ENCODE results near the gene TMEM248.
"Not testable (repeated sequence)": the region's sequence is repeated elsewhere in the genome, so short reads cannot be mapped to it uniquely, and the experiment has no call there.

TMEM248 gene, protein sequence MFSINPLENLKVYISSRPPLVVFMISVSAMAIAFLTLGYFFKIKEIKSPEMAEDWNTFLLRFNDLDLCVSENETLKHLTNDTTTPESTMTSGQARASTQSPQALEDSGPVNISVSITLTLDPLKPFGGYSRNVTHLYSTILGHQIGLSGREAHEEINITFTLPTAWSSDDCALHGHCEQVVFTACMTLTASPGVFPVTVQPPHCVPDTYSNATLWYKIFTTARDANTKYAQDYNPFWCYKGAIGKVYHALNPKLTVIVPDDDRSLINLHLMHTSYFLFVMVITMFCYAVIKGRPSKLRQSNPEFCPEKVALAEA

DNA sequence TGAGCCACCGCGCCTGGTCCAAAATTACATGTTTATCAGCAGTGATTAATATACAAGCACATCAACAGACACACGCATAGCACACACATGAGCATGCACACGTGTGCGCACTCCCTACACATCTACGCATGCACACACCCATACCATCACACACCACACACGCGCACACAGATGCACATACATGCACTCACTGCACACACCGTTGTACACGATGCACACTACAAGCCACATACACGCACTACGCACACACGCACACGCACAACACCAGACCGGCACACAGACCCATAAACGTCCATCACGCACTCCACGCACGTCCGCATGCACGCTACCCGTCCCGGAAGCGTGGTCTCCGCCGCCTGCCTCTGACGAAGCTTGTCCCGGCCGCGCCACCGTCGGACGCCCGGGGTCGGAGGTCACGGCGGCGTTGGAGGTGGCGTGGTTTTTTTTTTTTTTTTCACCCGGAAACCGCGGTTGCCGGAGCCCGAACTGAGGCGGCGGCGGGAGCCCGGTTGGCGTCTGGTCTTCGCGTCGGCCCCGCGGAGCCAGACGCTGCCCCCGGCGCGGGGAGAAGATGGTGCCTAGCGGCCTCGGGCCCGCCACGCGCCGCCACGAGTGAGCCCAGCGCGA, at the start of gene TMEM248:
TMEM248 (plus strand) TSS at position 457 of the 627 bp plus-strand sequence. CDS start 20,641 bp downstream, outside the sequence.
- peak; percentile 87 to 89 for DNase-seq

DNA sequence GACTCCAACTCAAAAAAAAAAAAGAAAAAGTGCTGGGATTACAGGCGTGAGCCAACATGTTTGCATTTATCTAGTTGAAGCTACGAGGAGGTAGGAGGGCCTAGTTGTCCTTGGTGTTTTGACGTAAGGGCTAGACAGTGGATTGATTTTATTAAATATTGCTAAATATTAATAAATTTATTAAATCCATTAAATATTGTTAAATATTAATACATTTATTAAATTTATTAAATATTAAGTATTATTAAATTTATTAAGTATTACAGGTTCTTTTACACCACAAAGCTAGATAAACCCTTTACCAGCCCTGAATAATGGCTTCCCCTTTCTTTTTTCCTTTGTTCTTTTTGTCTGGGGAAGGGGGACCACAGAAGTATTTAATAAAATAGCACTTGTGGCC, 47.5 kb upstream of the TMEM248 start:
- no peak for DNase-seq

DNA sequence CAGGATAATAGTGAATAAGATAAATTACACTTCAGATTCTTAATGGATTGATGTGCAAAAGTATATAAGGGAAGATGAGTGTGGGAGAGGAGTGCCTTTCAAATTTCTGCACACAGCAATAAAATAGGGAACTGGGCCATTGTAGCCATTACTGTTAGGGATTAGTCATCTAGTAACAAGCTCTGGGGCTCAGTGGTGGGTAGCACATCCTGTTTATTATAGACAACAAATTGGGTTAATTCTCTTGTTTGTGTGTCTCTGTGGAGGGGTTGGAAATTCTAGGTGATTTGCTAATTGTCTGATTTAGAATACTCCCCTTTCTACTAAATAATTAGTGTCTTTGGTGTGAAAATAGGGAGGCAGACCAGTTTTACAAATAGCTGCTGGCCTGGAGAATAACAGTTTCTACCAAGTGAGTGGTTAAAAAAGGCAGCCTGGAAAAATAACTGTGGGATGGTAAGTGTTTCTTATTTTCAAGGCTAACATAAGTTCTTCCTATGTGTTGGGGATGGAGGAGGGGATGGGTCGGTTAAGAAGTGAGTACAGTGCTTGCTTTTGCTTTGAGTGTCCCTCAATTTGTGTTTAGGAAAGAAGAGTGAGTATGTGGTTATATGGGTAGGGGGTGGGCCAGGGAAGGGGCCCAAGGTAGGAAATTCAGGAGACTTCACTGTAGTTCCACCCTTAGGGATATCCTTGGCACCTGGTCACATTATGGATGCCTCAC, 43.3 kb upstream of the TMEM248 start:
- DNase-seq = no peak

DNA sequence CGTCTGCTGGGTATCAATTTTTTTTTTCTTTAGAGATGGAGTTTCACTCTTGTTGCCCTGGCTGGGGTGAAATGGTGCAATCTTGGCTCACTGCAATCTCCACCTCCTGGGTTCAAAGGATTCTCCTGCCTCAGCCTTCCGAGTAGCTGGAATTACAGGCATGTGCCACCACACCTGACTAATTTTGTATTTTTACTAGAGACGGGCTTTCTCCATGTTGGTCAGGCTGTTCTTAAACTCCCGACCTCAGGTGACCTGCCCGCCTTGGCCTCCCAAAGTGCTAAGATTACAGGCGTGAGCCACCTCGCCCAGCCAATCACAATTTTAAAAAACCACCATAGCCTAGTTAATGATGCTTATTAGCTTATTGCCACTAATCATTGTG, 42.7 kb upstream of the TMEM248 start:
- not testable (repeated sequence) for DNase-seq

DNA sequence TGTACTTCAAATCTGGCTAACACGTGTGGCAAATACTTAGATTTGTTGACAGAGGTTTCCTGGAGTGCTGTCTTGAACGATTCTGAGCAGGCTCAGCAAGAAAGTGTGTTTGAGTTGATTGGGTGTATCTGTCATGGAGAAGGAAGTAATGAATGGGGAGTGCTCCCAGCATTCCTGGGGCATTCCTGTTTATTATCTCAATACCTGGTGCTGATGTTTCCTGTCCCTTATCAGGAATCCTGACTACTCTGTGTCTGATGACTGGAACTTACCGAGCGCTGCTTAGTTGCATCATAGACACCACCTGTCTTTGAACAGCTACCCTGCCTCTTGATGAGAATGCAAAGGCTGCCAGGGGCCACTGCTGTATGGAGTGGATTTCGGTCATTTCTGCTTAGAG, 41.0 kb upstream of the TMEM248 start:
- DNase-seq = no peak

DNA sequence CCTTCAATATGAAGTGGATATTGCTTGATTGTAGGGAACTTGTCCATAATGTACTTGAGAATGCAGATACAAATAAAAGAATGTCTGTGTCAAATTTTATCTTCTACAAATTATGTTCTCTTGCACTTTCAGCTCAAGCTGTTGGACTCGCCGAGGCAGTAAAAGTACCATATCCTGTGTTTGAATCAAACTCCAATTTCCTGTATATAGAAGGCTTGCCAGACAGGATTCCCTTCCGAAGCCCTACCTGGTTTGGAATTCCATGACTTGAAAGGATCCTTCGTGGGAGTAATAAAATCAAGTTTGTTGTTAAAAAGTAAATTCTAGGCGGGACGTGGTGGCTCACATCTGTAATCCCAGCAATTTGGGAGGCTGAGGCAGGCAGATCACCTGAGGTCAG, 40.4 kb upstream of the TMEM248 start:
- DNase-seq = not testable (repeated sequence)

DNA sequence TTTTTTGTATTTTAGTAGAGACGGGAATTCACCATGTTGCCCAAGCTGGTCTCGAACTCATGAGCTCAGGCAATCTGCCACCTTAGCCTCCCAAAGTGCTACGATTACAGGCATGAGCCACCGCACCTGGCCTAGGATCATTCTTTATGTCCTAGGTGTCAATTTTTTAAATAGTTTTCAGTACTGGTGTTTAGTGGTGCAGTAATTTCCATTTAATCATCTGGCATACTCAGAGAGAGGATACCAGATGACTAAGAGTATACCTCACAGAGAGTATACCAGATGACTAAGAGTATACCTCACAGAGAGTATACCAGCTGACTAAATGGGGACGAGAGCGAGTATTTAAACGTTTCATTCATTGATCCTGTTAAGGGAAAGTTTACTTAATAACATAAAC, 37.3 kb upstream of the TMEM248 start:
- no peak for DNase-seq

DNA sequence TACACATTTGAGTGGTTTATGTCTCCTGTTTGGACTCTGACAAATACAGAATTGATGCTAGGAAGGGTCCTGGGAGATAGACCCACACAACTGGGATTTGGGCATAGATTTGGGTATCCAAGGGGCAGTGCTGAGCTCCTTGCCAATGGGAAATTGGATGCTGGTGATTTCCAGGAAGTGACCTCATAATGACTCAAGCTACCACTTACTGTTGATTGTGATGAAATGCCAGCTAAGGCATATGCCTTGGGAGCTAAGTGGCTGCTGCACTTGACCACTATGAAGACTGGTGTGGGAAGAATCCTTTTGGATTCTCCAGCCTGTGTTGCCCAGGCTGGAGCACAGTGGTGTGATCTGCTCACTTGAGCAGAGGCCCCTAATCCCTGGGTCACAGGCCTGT, 36.5 kb upstream of the TMEM248 start:
- not testable (repeated sequence) for DNase-seq

DNA sequence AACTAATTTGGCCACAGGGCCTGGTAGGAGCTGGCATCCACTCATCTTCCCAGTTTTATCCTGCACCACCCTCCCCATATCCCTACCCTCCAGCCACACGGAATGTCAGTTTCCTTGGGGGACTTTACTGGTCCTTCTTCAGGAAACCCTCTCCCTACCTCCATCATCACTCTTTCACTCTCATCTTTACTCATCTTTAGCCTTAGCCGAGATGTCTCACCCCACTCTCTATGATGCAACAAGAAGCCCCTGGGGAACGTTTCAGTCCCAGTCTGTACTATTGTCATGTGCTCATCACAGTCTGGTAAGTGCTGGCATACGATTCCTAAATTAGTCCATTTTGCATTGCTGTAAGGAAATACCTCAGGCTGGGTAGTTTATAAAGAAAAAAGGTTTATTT, 34.9 kb upstream of the TMEM248 start:
- DNase-seq = no peak

DNA sequence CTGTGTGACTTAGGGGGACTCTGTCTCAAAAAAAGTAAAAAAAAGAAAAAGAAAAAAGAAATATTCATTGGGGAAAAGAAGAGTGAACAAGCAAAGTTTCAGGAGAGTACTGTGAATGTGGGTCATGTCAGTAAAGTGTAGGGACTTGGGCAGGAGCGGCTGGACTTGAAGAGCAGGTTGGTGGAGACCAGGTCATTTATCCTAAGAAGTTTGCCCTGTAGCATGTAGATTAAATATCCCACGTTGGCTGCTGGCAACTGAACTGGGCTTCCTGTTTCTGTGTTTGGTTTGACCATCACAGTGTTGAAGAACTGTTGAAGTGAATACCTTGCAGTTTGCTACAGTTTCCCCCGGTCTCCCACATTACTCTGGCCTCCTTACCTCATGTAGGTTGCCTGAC, 32.8 kb upstream of the TMEM248 start:
- not testable (repeated sequence) for DNase-seq

DNA sequence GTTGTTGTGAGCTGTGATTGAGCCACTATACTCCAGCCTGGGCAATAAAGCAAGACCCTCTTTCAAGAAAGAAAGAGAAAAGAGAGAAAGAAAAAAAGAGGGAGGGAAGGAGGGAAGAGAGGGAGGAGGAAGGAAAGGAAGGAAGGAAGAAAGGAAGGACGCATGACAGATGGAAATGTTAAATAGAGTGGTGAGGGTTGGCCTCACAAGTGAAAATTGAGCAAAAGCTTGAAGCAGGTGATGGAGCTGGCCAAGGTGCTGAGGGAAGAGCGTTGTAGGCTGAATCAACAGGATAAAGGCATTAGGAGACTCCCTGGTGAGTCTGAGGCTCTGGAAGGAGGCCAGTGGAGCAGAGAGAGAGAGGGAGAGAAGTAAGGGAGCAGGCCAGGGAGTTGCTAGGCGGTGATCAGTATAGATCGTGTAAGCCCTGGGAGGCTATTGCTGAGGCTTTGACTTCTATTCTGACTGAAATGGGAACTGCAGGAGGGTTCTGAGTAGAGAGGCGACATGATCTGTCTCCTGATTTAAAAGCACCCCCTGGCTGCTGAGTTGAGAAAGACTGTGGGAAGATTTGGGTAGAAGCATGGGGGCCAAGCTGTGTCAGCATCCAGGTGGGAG, 26.5 kb upstream of the TMEM248 start:
- no peak for DNase-seq

DNA sequence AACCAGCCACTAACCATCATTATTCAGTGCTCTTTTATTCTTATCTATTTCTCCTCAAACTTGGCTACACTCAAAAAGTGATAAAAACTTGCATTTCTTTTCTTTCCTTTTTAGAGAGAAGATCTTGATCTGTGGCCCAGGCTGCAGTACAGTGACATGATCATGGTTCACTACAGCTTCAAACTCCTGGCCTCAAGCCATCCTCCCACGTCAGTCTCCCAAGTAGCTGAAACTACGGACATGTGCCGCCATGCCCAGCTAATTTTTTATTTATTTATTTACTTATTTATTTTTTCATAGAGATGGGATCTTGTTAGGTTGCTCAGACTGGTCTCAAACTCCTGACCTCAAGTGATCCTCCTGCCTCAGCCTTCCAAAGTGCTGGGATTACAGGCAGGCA, 24.6 kb upstream of the TMEM248 start:
- no peak for DNase-seq

DNA sequence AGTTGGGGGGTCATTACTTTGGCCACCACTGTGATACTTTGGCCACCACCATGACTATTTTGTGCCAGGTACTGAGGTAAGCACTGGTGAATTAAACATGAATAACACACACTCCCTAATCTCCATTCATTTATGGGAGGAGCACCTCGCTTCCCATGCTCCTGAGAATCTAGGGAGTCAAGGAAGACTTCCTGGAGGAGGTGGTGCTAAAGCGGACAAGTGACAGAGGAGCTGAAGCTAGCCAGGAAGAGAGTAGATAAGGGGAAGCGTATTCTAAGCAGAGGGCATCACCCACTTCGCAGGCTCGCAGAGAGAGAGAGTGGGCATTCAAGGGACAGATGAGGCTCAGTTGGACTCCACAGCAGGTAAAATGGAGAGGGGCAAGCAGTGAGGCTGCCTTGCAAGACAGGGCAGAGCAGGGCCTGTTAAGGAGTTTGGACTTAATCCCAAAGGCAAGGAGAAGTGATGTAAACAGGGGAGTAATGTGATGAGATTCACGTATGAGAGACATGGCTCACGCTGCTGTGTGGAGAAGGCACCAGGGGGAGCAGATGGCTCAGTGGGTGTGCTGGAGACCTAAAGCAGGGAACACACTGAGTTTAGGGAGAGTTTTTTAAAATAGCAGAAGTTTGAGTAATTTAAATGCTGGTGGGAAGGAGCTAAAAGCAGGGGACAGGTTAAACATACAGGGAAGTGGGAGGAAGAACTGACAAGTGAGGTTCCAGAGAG, 21.3 kb upstream of the TMEM248 start:
- no peak for DNase-seq

DNA sequence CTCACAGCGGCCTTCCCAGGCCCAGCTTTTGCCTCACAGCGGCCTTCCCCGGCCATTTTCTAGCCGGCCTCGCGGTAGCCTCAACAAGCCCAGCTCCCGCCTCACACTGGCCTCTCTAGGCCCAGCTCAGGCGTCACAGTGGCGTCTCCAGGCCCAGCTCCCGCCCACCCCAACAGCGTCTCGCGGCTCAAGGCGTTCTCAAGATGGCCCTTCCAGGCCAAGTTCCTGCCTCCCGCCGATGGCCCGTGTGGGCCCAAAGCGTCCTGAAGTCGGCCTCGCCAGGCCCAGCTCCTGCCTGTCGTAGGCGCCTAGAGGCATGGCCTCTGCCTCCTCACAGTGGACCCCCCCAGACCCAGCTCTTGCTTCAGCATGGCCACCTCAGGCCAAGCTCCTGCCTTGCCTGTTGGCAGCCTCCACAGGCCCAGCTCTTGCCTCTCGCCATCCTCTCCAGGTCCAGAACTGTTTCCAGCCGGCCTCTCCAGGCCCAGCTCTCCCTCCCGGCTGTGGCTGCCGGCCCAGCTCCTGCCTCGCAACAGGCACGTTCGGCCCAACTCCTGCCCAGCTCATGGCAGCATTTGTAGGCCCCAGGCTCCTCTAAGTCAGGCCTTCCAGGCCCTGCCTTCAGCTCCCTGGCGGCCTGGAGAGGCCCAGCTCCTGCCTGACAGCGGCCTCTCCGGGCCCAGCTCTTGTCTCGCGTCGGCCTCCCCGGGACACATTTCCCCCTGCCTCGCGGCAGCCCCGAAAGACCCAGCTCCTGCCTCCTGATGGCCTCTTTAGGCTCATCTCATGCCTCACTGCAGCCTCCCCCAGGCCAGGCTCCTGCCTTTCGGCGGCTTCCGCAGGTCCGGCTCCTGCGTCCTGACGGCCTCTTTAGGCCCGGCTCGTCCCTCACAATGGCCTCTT, 18.8 kb upstream of the TMEM248 start:
- no peak for DNase-seq

DNA sequence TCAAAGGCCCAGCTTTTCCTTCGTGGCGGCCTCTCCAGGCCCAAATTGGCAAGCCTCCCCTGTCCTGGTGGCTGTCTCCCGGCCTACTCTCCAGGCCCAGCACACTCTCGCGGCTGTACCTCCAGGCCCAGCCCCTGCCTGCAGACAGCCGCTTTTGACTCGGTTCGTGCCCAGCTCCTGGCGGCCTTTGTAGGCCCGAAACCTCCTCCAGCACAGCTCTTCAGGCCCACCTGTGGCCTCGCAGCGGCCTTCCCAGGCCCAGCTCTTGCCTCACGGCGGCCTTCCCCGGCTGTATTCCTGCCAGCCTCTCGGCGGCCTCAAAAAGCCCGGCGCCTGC, 18.2 kb upstream of the TMEM248 start:
- DNase-seq = no peak

DNA sequence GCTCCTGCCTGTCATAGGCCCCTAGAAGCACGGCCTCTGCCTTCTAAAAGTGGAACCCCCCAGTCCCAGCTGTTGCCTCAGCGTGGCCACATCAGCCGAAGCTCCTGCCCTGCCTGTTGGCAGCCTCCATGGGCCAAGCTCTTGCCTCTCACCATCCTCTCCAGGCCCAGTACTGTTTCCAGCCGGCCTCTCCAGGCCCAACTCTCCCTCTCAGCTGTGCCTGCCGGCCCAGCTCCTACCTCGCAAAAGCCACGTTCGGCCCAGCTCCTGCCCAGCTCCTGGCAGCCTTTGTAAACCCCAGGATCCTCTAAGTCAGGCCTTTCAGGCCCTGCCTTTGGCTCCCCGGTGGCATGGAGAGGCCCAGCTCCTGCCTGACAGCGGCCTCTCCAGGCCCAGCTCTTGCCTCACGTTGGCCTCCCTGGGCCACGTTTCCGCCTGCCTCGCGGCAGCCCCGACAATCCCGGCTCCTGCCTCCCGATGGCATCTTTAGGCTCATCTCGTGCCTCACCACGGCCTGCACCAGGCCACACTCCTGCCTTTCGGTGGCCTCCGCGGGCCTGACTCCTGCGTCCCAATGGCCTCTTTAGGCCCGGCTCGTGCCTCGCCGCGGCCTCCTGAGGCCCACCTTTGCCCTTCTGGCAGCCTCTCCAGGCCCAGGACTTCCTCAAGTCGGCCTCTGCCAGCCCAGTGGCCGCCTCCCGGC, 17.5 kb upstream of the TMEM248 start:
- no peak for DNase-seq

DNA sequence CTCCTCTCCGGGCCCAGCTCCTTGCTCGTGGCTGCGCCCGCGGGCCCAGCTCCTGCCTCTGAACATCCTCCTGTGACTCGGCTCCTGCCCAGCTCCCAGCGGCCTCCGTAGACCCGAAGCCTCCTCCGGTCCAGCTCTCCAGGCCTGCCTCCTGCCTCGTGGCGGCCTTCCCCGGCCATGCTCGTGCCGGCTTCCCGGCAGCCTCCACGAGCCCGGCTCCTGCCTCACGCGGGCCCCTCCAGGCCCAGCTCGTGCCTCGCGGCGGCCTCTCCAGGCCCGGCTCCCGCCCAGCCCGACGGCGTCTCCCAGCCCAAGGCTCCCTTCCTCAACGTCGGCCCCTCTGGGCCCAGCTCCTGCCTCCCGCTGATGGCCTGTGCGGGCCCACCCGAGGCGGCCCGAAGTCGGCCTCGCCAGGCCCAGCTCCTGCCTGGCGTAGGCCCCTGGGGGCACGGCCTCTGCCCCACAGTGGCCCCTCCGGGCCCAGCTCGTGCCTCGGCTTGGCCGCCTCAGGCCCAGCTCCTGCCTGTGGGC, 16.9 kb upstream of the TMEM248 start:
- no peak for DNase-seq

DNA sequence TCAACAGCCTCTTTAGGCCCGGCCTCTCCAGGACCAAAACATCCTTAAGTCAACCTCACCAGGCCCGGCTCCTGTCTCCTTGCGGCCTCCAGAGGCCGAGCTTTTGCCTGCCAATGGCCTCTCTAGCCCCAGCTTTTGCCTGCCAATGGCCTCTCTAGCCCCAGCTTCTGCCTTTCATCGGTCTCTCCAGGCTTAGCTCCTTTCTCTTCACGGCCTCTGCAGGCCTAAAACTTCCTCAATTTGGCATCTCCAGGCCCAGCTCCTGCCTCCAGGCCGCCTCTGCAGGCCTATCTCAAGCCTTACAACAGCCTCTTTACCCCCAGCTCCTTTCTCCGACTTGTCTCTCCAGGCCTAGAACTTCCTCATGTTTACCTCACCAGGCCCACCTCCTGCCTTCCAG, 15.7 kb upstream of the TMEM248 start:
- DNase-seq = no peak

DNA sequence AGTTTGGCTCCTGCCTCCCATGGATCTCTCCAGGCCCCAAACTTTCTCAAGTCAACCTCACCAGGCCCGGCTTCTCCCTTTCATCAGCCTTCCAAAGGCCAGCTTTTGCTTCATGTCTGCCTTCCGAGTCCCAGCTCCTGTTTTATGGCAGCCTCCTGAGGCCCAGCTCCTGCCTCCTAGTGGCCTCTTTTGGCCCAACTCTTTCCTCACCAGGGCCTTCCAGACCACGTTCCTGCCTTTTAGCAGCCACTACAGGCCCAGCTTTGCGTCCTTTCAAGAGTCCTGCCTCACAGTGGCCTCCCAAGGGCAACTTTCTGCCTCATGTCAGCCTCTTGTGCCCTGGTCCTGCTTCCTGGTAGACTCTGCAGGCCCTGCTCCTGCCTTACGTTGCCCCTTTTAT, 15.3 kb upstream of the TMEM248 start:
- DNase-seq = no peak

DNA sequence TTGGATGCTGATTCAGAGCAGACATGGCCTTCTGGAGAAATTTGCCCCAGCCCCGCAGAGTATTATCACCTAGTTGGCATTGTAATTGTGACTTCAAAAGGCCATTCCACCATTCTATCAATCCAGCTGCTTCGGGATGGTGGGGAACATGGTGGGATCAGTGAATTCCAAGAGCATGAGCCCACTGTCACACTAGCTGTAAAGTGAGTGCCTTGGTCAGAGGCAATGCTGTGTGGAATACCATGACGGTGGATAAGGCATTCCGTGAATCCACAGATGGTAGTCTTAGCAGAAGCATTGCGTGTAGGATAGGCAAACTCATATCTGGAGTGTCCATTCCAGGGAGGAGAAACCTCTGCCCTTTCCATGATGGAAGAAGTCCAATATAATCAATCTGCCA, 13.3 kb upstream of the TMEM248 start:
- no peak for DNase-seq

DNA sequence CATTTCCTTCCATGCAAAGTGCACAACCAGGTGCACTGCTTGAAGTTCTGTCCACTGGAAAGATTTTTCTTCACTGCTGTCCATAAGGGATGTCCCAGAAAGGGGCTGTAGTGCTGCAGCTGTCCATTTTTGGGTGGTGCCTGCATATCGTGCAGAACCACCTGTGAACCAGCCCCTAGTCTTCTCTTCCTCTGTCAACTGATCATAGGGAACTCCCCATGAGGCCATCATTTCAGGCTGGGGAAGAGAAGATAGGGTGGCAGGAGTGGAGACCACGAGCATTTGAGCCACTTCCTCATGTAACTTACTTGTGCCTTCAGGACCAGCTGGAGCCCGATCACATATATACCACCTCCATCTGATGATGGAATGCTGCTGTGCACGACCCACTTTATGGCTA, 12.4 kb upstream of the TMEM248 start:
- DNase-seq = not testable (repeated sequence)

Data from activated CD4-positive, alpha-beta T cell treated with anti-CD3 and anti-CD28 coated beads, Interleukin-2, amount 50 U/mL, for 4 hours (primary cell).